Mucosa of descending colon (tissue), 3 donors: ENCODE results near the gene RBM19. TPM values are rescaled to one million over a fixed set of nuclear protein-coding genes. Genes with fewer than 3 reads are reported as not detected.

Source experiments
- ATAC-seq: fragments of 200-7000 bp; cut with Tn5 transposase; one replicate; pipeline ENCODE4 v1.9.1; 2020; ENCODE audit warnings: mild to moderate bottlenecking, moderate library complexity
- DNase-seq, 3 donors: peaks; one replicate each; pipeline ENCODE4 v3.0.0-alpha.2; 2020
- H3K36me3 ChIP-seq: fragments of 200-600 bp; one replicate; pipeline ENCODE4 v1.8.0; 2021; ENCODE audit warnings: low read depth, mild to moderate bottlenecking
- H3K4me1 ChIP-seq: fragments of 200-600 bp; one replicate; pipeline ENCODE4 v1.8.0; 2021; ENCODE audit warnings: low read depth, mild to moderate bottlenecking
- H3K4me3 ChIP-seq: fragments of 200-600 bp; one replicate; pipeline ENCODE4 v1.8.0; 2021; ENCODE audit warnings: mild to moderate bottlenecking
- H3K9me3 ChIP-seq: fragments of 200-600 bp; one replicate; pipeline ENCODE4 v1.8.0; 2021; ENCODE audit warnings: mild to moderate bottlenecking
- CTCF ChIP-seq: fragments of 200-600 bp; IDR thresholded peaks from one replicate; pipeline ENCODE4 v1.8.0; 2022; ENCODE audit warnings: antibody characterized with exemption, mild to moderate bottlenecking
- intact Hi-C, 2 donors: fragments of 100-400 bp; cut with DNase I in 1 of 2; cut with micrococcal nuclease in 1 of 2; formaldehyde crosslinking; loops; one replicate each; pipeline versions ENCODE4 v1.11.0 to v1.11.1; 2022; cut with DNase I, micrococcal nuclease
- total RNA-seq, 3 donors: library from RNA; stranded (reverse); fragmentation: NEBNext Ultra II Directional in 2 of 3; extraction: Animal tissue kit (Norgen Biotek cat#: 25700) in 2 of 3; gene quantifications; one replicate each; pipeline versions ENCODE4 v1.2.1 to v1.2.4, GENCODE V29; 2021 to 2023
- donor health status: DM: no; HTN: no; CAD: no; lungs with moderate emphysema.
- donor health status: DM: no; HTN: no; CAD: no.
- donor health status: DM: no; HTN: yes; CAD: no.

RBM19 gene
- total RNA-seq, 3 donors from 2014 or later, result 22.5 to 38.4 (median 32.9) TPM

- no peak for ATAC-seq
- intact Hi-C loops, result loop anchor here in 1 of 2 donors (5.0 to 10.0 kb wide), 2 partner anchors 524 to 1932 kb away; no protein-coding TSS in a partner anchor
- no peak for TF ChIP-seq CTCF
- Histone ChIP-seq H3K4me3 (no peak overlapping the region), H3K4me1 (no peaks in the 10 kb centered on the region), H3K9me3 (no peaks in the 10 kb centered on the region), H3K36me3 (no peaks in the 10 kb centered on the region)
- DNase-seq, result no peak
These were observed 17.1 kb upstream of the RBM19 start for GRCh38 chr12:113983265-113983664.

- H3K9me3 ChIP-seq, result no peaks in the 10 kb centered on the region
- ATAC-seq (no peak), DNase-seq (no peak)
- no peak for TF ChIP-seq CTCF
- no peak overlapping the region for H3K4me3 ChIP-seq
- intact Hi-C loops, result loop anchor here in 1 of 2 donors (5.0 to 10.0 kb wide), 2 partner anchors 525 to 1933 kb away; no protein-coding TSS in a partner anchor
- H3K36me3 ChIP-seq, result no peaks in the 10 kb centered on the region
- H3K4me1 ChIP-seq, result no peaks in the 10 kb centered on the region
These were observed 15.8 kb upstream of the RBM19 start for GRCh38 chr12:113981876-113982275.

GRCh38 chr12:113980537-113981337 lies 14.6 kb upstream of the RBM19 start:
- Histone ChIP-seq H3K9me3 (no peaks in the 10 kb centered on the region), H3K4me3 (no peak overlapping the region), H3K36me3 (no peaks in the 10 kb centered on the region), H3K4me1 (no peaks in the 10 kb centered on the region)
- ATAC-seq (peak; percentile 85), DNase-seq (peak in 2 of 3 donors; percentile 12 to 41)
- intact Hi-C loops, result loop anchor here in 1 of 2 donors (5.0 to 10.0 kb wide), 2 partner anchors 527 to 1934 kb away; no protein-coding TSS in a partner anchor
- peak; percentile 76 for TF ChIP-seq CTCF

GRCh38 chr12:113980054-113980453 lies 13.9 kb upstream of the RBM19 start:
- no peak for DNase-seq
- intact Hi-C loops, result loop anchor here in 1 of 2 donors (5.0 to 10.0 kb wide), 2 partner anchors 527 to 1935 kb away; no protein-coding TSS in a partner anchor

GRCh38 chr12:113978080-113978479 lies 12.0 kb upstream of the RBM19 start:
- TF ChIP-seq CTCF, result no peak
- Histone ChIP-seq H3K36me3 (no peaks in the 10 kb centered on the region), H3K9me3 (no peaks in the 10 kb centered on the region), H3K4me1 (no peaks in the 10 kb centered on the region), H3K4me3 (no peak overlapping the region)
- intact Hi-C loops, result no loop called here
- ATAC-seq (no peak), DNase-seq (no peak)

More at GRCh38 chr12:113980054-113980453, 13.9 kb upstream of the RBM19 start:
- Histone ChIP-seq H3K9me3 (no peaks in the 10 kb centered on the region), H3K4me3 (no peak overlapping the region), H3K36me3 (no peaks in the 10 kb centered on the region), H3K4me1 (no peaks in the 10 kb centered on the region)
- ATAC-seq, result no peak
- TF ChIP-seq CTCF, result no peak
